Measurements from ENCODE around the gene GOPC.

GRCh38 chr6:117513778-117514365, 88.4 kb downstream of the GOPC start:
- no peak for TF ChIP-seq CTCF (IDR thresholded peaks at IDR 0.05)
- TF ChIP-seq POLR2A (IDR thresholded peaks at IDR 0.05), result no peak
